PC-3 (cell line): ENCODE measurements around the gene RABGAP1L. TPM values are rescaled to one million over a fixed set of nuclear protein-coding genes. Genes with fewer than 3 reads are reported as not detected.

Source experiments
- ATAC-seq: fragments of 200-7000 bp; cut with Tn5 transposase; 2 replicates; pipeline ENCODE4 v1.9.1; 2020; ENCODE audit warnings: mild to moderate bottlenecking, moderate library complexity
- BruUV-seq: library from RNA; stranded (reverse); fragments of 400-500 nt; replicated peaks from 2 replicates; lab custom pipeline; 2021; lab: Mats Ljungman, UMichigan
- CTCF ChIA-PET: fragments of 300-600 bp; sonication (Branson Sonifier 250); formaldehyde crosslinking; loops from one replicate; lab custom pipeline; 2022; ENCODE audit warnings: antibody characterized with exemption; lab: Charles Lee
- POLR2A ChIA-PET: fragments of 300-600 bp; sonication (Branson Sonifier 250); formaldehyde crosslinking; loops from one replicate; lab custom pipeline; 2022; ENCODE audit warnings: antibody characterized with exemption; ENCODE audit not compliant: unreplicated experiment; lab: Charles Lee
- DNase-seq: peaks from one replicate; pipeline ENCODE4 v3.0.0-alpha.2; 2015
- H2AFZ ChIP-seq: fragments of 300-600 bp; sonication (generic); 2 replicates; pipeline ENCODE4 v1.6.0; 2016; ENCODE audit warnings: antibody characterized with exemption, low read length
- H3F3A ChIP-seq: fragments of 300-600 bp; sonication (generic); one replicate; pipeline ENCODE4 v1.6.0; 2017; ENCODE audit warnings: antibody characterized with exemption, low read length, control low read depth, mild to moderate bottlenecking; ENCODE audit not compliant: unreplicated experiment
- H3K27ac ChIP-seq: fragments of 300-600 bp; sonication (generic); 2 replicates; pipeline ENCODE4 v1.5.1; 2016; ENCODE audit warnings: mild to moderate bottlenecking, low read length
- H3K27me3 ChIP-seq: fragments of 300-600 bp; sonication (generic); 2 replicates; pipeline ENCODE4 v1.6.1; 2016; ENCODE audit warnings: low read length, mixed read lengths
- H3K36me3 ChIP-seq: fragments of 300-600 bp; sonication (generic); 2 replicates; pipeline ENCODE4 v1.6.1; 2016; ENCODE audit warnings: low read depth, mixed run types, low read length, mixed read lengths
- H3K4me1 ChIP-seq: fragments of 300-600 bp; sonication (generic); 2 replicates; pipeline ENCODE4 v1.5.1; 2016; ENCODE audit warnings: low read length; ENCODE audit not compliant: insufficient read depth
- H3K4me2 ChIP-seq: fragments of 300-600 bp; sonication (generic); 2 replicates; pipeline ENCODE4 v1.6.0; 2016; ENCODE audit warnings: low read length
- H3K4me3 ChIP-seq: fragments of 300-600 bp; sonication (generic); 2 replicates; pipeline ENCODE4 v1.5.1; 2016; ENCODE audit warnings: mild to moderate bottlenecking, low read length, mixed read lengths
- H3K79me2 ChIP-seq: fragments of 300-600 bp; sonication (generic); 2 replicates; pipeline ENCODE4 v1.6.1; 2017; ENCODE audit warnings: low read length, mixed read lengths
- H3K9ac ChIP-seq: fragments of 300-600 bp; sonication (generic); 2 replicates; pipeline ENCODE4 v1.6.0; 2016; ENCODE audit warnings: mild to moderate bottlenecking, low read length
- H3K9me2 ChIP-seq: fragments of 300-600 bp; sonication (generic); replicated peaks from 2 replicates; pipeline ENCODE4 v1.6.1; 2016; ENCODE audit warnings: mixed run types, low read length, mixed read lengths
- H3K9me3 ChIP-seq: fragments of 300-600 bp; sonication (generic); 2 replicates; pipeline ENCODE4 v1.6.1; 2016; ENCODE audit warnings: low read length, mixed read lengths
- H4K20me1 ChIP-seq: fragments of 300-600 bp; sonication (generic); 2 replicates; pipeline ENCODE4 v1.6.1; 2016; ENCODE audit warnings: low read length, mixed read lengths
- CTCF ChIP-seq: fragments of 300-600 bp; sonication (generic); conservative IDR thresholded peaks from 2 replicates; pipeline ENCODE4 v1.5.1; 2017; ENCODE audit warnings: antibody characterized with exemption, low read depth, mild to moderate bottlenecking, low read length
- EZH2 ChIP-seq: fragments of 300-600 bp; sonication (generic); IDR thresholded peaks from one replicate; pipeline ENCODE4 v1.6.1; 2017; ENCODE audit warnings: antibody characterized with exemption, mild to moderate bottlenecking, low read length; ENCODE audit not compliant: unreplicated experiment
- EZH2phosphoT487 ChIP-seq: fragments of 300-600 bp; sonication (generic); IDR thresholded peaks from 2 replicates; pipeline ENCODE4 v1.6.1; 2018; ENCODE audit warnings: mild to moderate bottlenecking, antibody characterized with exemption, low read length, borderline replicate concordance
- intact Hi-C: fragments of 100-400 bp; cut with micrococcal nuclease; formaldehyde crosslinking; loops from 2 replicates; pipeline ENCODE4 v1.9.0; 2023
- total RNA-seq: library from RNA; depleted of rRNA; stranded (reverse); fragments of >200 nt; gene quantifications from 2 replicates; pipeline ENCODE4 v1.2.3, GENCODE V29; 2014

The RABGAP1L gene
- total RNA-seq, 1 experiment from 2014 or later: 24.4 TPM

DNA sequence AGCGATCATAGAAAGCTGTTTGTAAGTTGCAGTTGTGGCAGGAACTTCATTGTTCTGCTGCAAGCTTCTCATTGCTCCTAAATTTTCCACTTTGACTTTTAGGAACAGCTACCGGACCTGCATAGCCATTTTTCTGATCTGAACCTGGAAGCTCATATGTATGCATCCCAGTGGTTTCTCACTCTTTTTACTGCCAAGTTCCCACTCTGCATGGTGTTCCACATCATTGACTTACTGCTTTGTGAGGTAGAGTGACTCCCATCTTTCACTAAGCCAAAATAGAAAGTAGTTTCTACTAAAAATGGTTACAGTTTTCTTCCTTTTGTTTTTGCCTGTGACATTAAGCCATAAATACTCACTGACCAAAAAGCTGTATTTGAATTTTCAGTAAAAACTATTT is 542.7 kb downstream of the RABGAP1L start:
- H3K9me2 ChIP-seq: no peaks in the 10 kb centered on the region
- H3K9me3 ChIP-seq: no peaks in the 10 kb centered on the region
- H3F3A ChIP-seq: no peaks in the 10 kb centered on the region
- H4K20me1 ChIP-seq: no peaks in the 10 kb centered on the region
- intact Hi-C loops: no loop called here
- POLR2A ChIA-PET: no interaction called here
- no peaks in the 10 kb centered on the region for H3K27me3 ChIP-seq
- no TSS peak for BruUV-seq
- no peak overlapping the region for H2AFZ ChIP-seq
- no peak overlapping the region for H3K27ac ChIP-seq
- no peaks in the 10 kb centered on the region for H3K79me2 ChIP-seq
- no peak overlapping the region for H3K9ac ChIP-seq
- peaks cover 5% of the 10 kb centered on the region; the same call in 1 of the 2 replicates for H3K4me1 ChIP-seq
- no peak for DNase-seq
- CTCF ChIA-PET: no interaction called here
- no peak for ATAC-seq
- H3K4me3 ChIP-seq: no peak overlapping the region
- no peak for TF ChIP-seq CTCF
- no peak for TF ChIP-seq EZH2phosphoT487
- TF ChIP-seq EZH2: no peak
- no peaks in the 10 kb centered on the region for H3K36me3 ChIP-seq
- H3K4me2 ChIP-seq: no peak overlapping the region

- Histone ChIP-seq H3K9me3 (no peaks in the 10 kb centered on the region), H3K27ac (no peak overlapping the region), H3K4me1 (peaks cover 5% of the 10 kb centered on the region; the same call in 1 of the 2 replicates), H2AFZ (no peak overlapping the region), H3K36me3 (no peaks in the 10 kb centered on the region), H3K27me3 (no peaks in the 10 kb centered on the region), H3F3A (no peaks in the 10 kb centered on the region), H3K9ac (no peak overlapping the region), H3K79me2 (no peaks in the 10 kb centered on the region), H3K9me2 (no peaks in the 10 kb centered on the region), H3K4me2 (no peak overlapping the region), H4K20me1 (no peaks in the 10 kb centered on the region), H3K4me3 (no peak overlapping the region)
- TF ChIP-seq EZH2phosphoT487 (no peak), EZH2 (no peak), CTCF (no peak)
- POLR2A ChIA-PET: no interaction called here
- BruUV-seq: no TSS peak
- ATAC-seq (no peak), DNase-seq (no peak)
- intact Hi-C loops: no loop called here
- CTCF ChIA-PET: no interaction called here
Measured at GRCh38 chr1:174703309-174703708, 544.0 kb downstream of the RABGAP1L start.

- Histone ChIP-seq H3K9me2 (no peaks in the 10 kb centered on the region), H3K79me2 (no peaks in the 10 kb centered on the region), H3K36me3 (no peaks in the 10 kb centered on the region), H3K9me3 (no peaks in the 10 kb centered on the region), H3K27me3 (no peaks in the 10 kb centered on the region), H4K20me1 (no peaks in the 10 kb centered on the region), H3K4me1 (peaks cover 5% of the 10 kb centered on the region; the same call in 1 of the 2 replicates), H3K9ac (no peak overlapping the region), H3K27ac (no peak overlapping the region), H2AFZ (no peak overlapping the region), H3K4me3 (no peak overlapping the region), H3K4me2 (no peak overlapping the region), H3F3A (no peaks in the 10 kb centered on the region)
- DNase-seq (no peak), ATAC-seq (no peak)
- intact Hi-C loops: no loop called here
- no TSS peak for BruUV-seq
- POLR2A ChIA-PET: no interaction called here
- CTCF ChIA-PET: no interaction called here
- no peak for TF ChIP-seq EZH2
- no peak for TF ChIP-seq EZH2phosphoT487
- no peak for TF ChIP-seq CTCF
Measured at GRCh38 chr1:174704300-174704699, 545.0 kb downstream of the RABGAP1L start.
